CD4-positive, alpha-beta memory T cell (primary cell): ENCODE data around the gene DAP. TPM values are rescaled to one million over a fixed set of nuclear protein-coding genes. Genes with fewer than 3 reads are reported as not detected.
A peak's percentile ranks its signal among the peaks of the same experiment; 100 is the strongest.
"Not testable (repeated sequence)": the region's sequence is repeated elsewhere in the genome, so short reads cannot be mapped to it uniquely, and the experiment has no call there.

Experiments used
- CTCF ChIA-PET: fragments of 350-600 bp; sonication (Branson Sonifier 250); formaldehyde crosslinking; loops from one replicate; lab custom pipeline; 2021; ENCODE audit warnings: inconsistent platforms; ENCODE audit not compliant: partially characterized antibody; lab: Charles Lee
- POLR2A ChIA-PET: fragments of 350-600 bp; sonication (Branson Sonifier 250); formaldehyde crosslinking; loops from one replicate; lab custom pipeline; 2021; ENCODE audit not compliant: partially characterized antibody; lab: Charles Lee
- DNase-seq, 5 donors: peaks; one replicate each; pipeline versions ENCODE4 v3.0.0 to v3.0.0-alpha.2; 2020 to 2022; ENCODE audit warnings: mixed read lengths in 1 of 5
- H3K27ac ChIP-seq: one replicate; pipeline ENCODE4 v1.7.0; 2013; ENCODE audit warnings: low read depth, low read length
- H3K27me3 ChIP-seq: 2 replicates; pipeline ENCODE4 v1.7.0; 2013; ENCODE audit warnings: mild to moderate bottlenecking, low read length, moderate library complexity; ENCODE audit not compliant: insufficient read depth
- H3K36me3 ChIP-seq: 2 replicates; pipeline ENCODE4 v1.7.0; 2013; ENCODE audit warnings: mild to moderate bottlenecking, low read length, moderate library complexity; ENCODE audit not compliant: insufficient read depth
- H3K4me1 ChIP-seq: 2 replicates; pipeline ENCODE4 v1.7.0; 2013; ENCODE audit warnings: mild to moderate bottlenecking, low read length, moderate library complexity; ENCODE audit not compliant: insufficient read depth
- H3K4me3 ChIP-seq, 2 donors: one replicate each; pipeline ENCODE4 v1.7.0; 2013; ENCODE audit warnings: low read length in 2 of 2, mild to moderate bottlenecking in 1 of 2
- H3K9me3 ChIP-seq, 2 donors: one replicate each; pipeline ENCODE4 v1.7.0; 2013; ENCODE audit warnings: low read length in 2 of 2, control low read depth in 1 of 2; ENCODE audit not compliant: control insufficient read depth in 1 of 2
- H3K27ac Mint-ChIP-seq, 7 donors: one replicate each; pipeline ENCODE4 v1.8.0; 2020 to 2021; ENCODE audit warnings: mixed read lengths in 7 of 7, mild to moderate bottlenecking in 6 of 7, inconsistent platforms in 3 of 7, moderate library complexity in 3 of 7
- H3K27me3 Mint-ChIP-seq, 2 donors: one replicate each; pipeline ENCODE4 v1.8.0; 2020 to 2021; ENCODE audit warnings: mixed read lengths in 2 of 2
- H3K36me3 Mint-ChIP-seq, 2 donors: one replicate each; pipeline ENCODE4 v1.8.0; 2020 to 2021; ENCODE audit warnings: mixed read lengths in 2 of 2, inconsistent platforms in 1 of 2, mild to moderate bottlenecking in 1 of 2
- H3K4me1 Mint-ChIP-seq, 4 donors: one replicate each; pipeline ENCODE4 v1.8.0; 2020 to 2021; ENCODE audit warnings: mixed read lengths in 4 of 4, mild to moderate bottlenecking in 1 of 4
- H3K4me3 Mint-ChIP-seq, 8 donors: one replicate each; pipeline ENCODE4 v1.8.0; 2020 to 2021; ENCODE audit warnings: mixed read lengths in 8 of 8, mild to moderate bottlenecking in 7 of 8, moderate library complexity in 6 of 8, inconsistent platforms in 3 of 8
- H3K9me3 Mint-ChIP-seq, 8 donors: one replicate each; pipeline ENCODE4 v1.8.0; 2020 to 2021; ENCODE audit warnings: mixed read lengths in 8 of 8, mild to moderate bottlenecking in 5 of 8, inconsistent platforms in 3 of 8, moderate library complexity in 1 of 8
- intact Hi-C: fragments of 100-400 bp; cut with micrococcal nuclease; formaldehyde crosslinking; loops from one replicate; pipeline ENCODE4 v1.15.1; 2023
- polyA plus RNA-seq, 2 donors: library from polyadenylated mRNA; unstranded; fragments of 300-500 nt; fragmentation: Illumina TruSeq; gene quantifications; one replicate each; pipeline ENCODE4 v1.2.3, GENCODE V29; 2021
- total RNA-seq, 2 experiments: library from RNA; stranded (reverse); gene quantifications; one replicate each; pipeline ENCODE4 v1.2.3, GENCODE V29; 2021

Gene DAP
- total and polyA plus RNA-seq, 4 experiments from 2014 or later: 39.0 to 88.1 (median 39.4) TPM

DNA sequence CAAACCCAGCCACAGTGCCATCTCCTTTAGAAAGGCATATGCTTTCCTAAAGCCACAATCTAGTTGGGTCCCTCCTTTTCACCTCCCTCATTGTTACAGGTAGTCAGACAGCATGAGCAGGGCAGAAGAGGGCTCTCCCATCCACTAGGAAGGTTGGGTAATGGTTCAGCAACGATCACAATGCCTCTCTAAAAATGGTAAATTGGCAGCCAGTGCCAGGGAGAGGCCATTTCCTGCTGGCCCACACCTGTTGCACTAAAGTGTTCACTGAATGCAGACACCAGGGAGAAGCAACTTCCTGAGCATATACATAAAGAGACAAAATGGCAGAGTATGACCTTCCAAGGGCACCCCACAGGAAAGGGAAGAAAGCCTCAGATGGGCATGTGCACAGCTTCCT lies 31.3 kb upstream of the DAP start:
- Histone ChIP-seq H3K36me3 (no peaks in the 10 kb centered on the region), H3K27me3 (no peaks in the 10 kb centered on the region), H3K4me3 (no peak overlapping the region), H3K27ac (no peak overlapping the region), H3K9me3 (no peaks in the 10 kb centered on the region), H3K4me1 (no peaks in the 10 kb centered on the region)
- intact Hi-C loops: no loop called here
- Mint-ChIP-seq H3K27me3 (peaks cover 0 to 8% of the 10 kb centered on the region in 2 donors), H3K36me3 (no peaks in the 10 kb centered on the region), H3K27ac (no peak overlapping the region), H3K4me1 (peaks cover 0 to 2% (median 0%) of the 10 kb centered on the region in 4 donors), H3K9me3 (no peaks in the 10 kb centered on the region), H3K4me3 (no peak overlapping the region)
- DNase-seq: no peak
- ChIA-PET CTCF (no interaction called here), POLR2A (no interaction called here)

DNA sequence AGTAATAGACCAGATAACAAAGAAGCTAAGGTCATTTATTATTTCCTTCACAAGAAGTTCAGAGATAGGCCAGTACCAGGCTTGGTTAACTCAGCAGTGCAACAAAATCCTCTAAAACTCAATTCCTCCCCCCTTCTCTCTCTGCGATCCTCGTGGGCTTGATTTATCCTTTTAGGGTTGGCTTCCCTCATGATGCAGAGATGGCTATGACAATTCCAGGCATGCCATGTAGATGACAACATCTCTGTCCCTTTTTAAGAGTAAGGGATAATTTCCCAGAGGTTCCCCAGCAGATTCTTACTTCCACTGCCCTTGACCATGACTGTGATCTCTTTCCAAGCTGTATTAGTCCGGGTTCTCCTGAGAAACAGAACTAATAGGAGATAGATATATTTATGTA lies 28.7 kb upstream of the DAP start:
- no peaks in the 10 kb centered on the region for H3K27me3 ChIP-seq
- Mint-ChIP-seq H3K9me3 (no peaks in the 10 kb centered on the region), H3K4me3 (no peak overlapping the region), H3K27ac (no peak overlapping the region), H3K27me3 (no peaks in the 10 kb centered on the region), H3K4me1 (peaks cover 0 to 4% (median under 1%) of the 10 kb centered on the region in 4 donors), H3K36me3 (no peaks in the 10 kb centered on the region)
- H3K4me3 ChIP-seq: no peak overlapping the region
- H3K4me1 ChIP-seq: no peaks in the 10 kb centered on the region
- H3K9me3 ChIP-seq: no peaks in the 10 kb centered on the region
- intact Hi-C loops: no loop called here
- CTCF ChIA-PET: no interaction called here
- POLR2A ChIA-PET: no interaction called here
- H3K36me3 ChIP-seq: no peaks in the 10 kb centered on the region
- no peak for DNase-seq
- H3K27ac ChIP-seq: no peak overlapping the region

DNA sequence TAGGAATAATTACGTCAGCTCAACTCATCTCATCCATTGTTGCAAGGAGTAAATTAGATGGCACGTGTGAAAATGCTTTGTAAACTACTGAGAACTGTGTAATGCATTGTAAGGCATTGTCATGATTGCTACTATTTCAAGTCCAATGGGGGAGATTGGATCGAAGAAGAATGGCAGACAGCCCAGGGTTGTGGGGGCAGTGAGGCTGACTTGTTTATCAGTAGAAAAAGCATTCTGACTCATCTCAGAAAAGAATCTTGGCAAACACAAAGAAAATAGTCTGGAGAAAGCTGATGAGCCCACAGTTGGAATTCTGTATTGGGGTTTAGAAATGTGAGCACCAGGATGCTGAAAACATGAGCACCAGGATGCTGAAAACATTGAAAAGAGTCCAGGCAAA lies 28.0 kb upstream of the DAP start:
- H3K36me3 Mint-ChIP-seq: no peaks in the 10 kb centered on the region
- peaks cover 0 to 4% (median under 1%) of the 10 kb centered on the region in 4 donors for H3K4me1 Mint-ChIP-seq
- H3K9me3 Mint-ChIP-seq: no peaks in the 10 kb centered on the region
- POLR2A ChIA-PET: no interaction called here
- Histone ChIP-seq H3K4me3 (no peak overlapping the region), H3K27me3 (no peaks in the 10 kb centered on the region), H3K36me3 (no peaks in the 10 kb centered on the region), H3K9me3 (no peaks in the 10 kb centered on the region), H3K27ac (no peak overlapping the region), H3K4me1 (no peaks in the 10 kb centered on the region)
- no peak for DNase-seq
- H3K4me3 Mint-ChIP-seq: no peak overlapping the region
- H3K27me3 Mint-ChIP-seq: no peaks in the 10 kb centered on the region
- intact Hi-C loops: no loop called here
- CTCF ChIA-PET: no interaction called here
- H3K27ac Mint-ChIP-seq: no peak overlapping the region

DNA sequence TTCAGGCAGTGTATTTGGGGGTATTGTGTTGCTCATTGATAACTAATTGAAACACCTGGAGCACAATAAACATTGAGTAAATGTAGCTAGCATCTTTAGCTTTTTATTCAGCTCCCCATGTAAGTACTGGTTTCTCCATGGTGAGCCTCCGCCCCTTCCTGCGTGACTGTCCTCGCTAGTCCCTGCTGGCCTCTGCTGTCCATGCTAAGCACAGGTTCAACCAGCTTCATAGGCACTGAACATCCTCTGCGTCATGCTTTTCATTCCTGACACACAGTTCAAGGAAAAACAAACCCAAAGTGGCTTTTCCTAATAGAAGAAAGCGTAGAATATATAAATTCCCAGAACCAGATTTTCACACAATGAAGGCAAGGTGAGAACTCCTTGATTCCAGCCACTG lies 27.3 kb upstream of the DAP start:
- H3K9me3 ChIP-seq: no peaks in the 10 kb centered on the region
- no peak overlapping the region for H3K4me3 ChIP-seq
- H3K4me1 ChIP-seq: no peaks in the 10 kb centered on the region
- no peak overlapping the region for H3K27ac ChIP-seq
- intact Hi-C loops: no loop called here
- Mint-ChIP-seq H3K9me3 (no peaks in the 10 kb centered on the region), H3K27ac (no peak overlapping the region), H3K4me1 (peaks cover 0 to 4% (median under 1%) of the 10 kb centered on the region in 4 donors), H3K4me3 (no peak overlapping the region), H3K36me3 (no peaks in the 10 kb centered on the region), H3K27me3 (no peaks in the 10 kb centered on the region)
- ChIA-PET POLR2A (no interaction called here), CTCF (interaction anchor here (0.9 kb wide), 1 partner anchor 11 kb away, joined by 3 read pairs; no protein-coding TSS in a partner anchor)
- H3K36me3 ChIP-seq: no peaks in the 10 kb centered on the region
- H3K27me3 ChIP-seq: no peaks in the 10 kb centered on the region
- DNase-seq: no peak

DNA sequence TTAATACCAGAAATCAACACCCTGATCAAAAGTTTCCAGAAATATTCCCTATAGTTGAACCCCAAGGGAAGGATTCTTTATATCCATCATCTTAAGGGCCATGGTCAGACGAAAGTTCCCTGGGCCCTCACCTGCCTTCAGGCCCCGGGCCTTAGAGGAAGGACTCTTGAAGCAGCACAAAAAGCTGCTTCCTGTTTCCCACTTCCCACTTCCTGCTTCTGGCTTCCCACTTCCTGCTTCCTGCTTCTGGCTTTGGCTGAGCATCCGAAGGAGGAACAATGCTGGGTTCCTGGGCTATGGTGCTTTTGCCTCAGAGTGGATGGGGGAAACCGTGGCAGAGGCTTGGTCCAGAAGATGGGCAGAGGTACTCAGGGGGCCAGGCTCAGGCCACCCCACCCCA lies 25.8 kb upstream of the DAP start:
- H3K27me3 ChIP-seq: no peaks in the 10 kb centered on the region
- no peaks in the 10 kb centered on the region for H3K36me3 ChIP-seq
- H3K36me3 Mint-ChIP-seq: no peaks in the 10 kb centered on the region
- no peak overlapping the region for H3K4me3 ChIP-seq
- CTCF ChIA-PET: no interaction called here
- H3K4me1 Mint-ChIP-seq: peaks cover 0 to 4% (median under 1%) of the 10 kb centered on the region in 4 donors
- H3K27ac ChIP-seq: no peak overlapping the region
- no peaks in the 10 kb centered on the region for H3K4me1 ChIP-seq
- DNase-seq: no peak
- no peak overlapping the region for H3K4me3 Mint-ChIP-seq
- POLR2A ChIA-PET: no interaction called here
- no peaks in the 10 kb centered on the region for H3K9me3 ChIP-seq
- H3K27me3 Mint-ChIP-seq: no peaks in the 10 kb centered on the region
- H3K9me3 Mint-ChIP-seq: peaks cover 0 to 3% (median 0%) of the 10 kb centered on the region in 8 donors
- H3K27ac Mint-ChIP-seq: peak overlapping the region in 1 of 7 donors; percentile 48
- intact Hi-C loops: no loop called here

DNA sequence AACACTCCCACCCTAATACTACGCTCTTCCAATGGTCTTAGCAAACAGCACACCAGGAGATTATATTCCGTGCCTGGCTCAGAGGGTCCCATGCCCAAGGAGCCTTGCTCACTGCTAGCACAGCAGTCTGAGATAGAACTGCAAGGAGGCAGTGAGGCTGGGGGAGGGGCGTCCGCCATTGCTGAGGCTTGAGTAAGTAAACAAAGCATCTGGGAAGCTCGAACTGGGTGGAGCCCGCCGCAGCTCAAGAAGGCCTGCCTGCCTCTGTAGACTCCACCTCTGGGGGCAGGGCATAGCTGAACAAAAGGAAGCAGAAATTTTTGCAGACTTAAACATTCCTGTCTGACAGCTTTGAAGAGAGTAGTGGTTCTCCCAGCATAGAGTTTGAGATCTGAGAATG lies 19.2 kb upstream of the DAP start:
- DNase-seq, H3K9me3 ChIP-seq, H3K27me3 ChIP-seq, H3K36me3 Mint-ChIP-seq, H3K9me3 Mint-ChIP-seq, H3K4me3 ChIP-seq, H3K4me1 Mint-ChIP-seq, H3K27me3 Mint-ChIP-seq, H3K27ac ChIP-seq, POLR2A ChIA-PET, H3K4me1 ChIP-seq, H3K4me3 Mint-ChIP-seq, CTCF ChIA-PET, intact Hi-C loops, H3K36me3 ChIP-seq: not testable (repeated sequence)
- peak overlapping the region in 1 of 7 donors; percentile 72 for H3K27ac Mint-ChIP-seq

DNA sequence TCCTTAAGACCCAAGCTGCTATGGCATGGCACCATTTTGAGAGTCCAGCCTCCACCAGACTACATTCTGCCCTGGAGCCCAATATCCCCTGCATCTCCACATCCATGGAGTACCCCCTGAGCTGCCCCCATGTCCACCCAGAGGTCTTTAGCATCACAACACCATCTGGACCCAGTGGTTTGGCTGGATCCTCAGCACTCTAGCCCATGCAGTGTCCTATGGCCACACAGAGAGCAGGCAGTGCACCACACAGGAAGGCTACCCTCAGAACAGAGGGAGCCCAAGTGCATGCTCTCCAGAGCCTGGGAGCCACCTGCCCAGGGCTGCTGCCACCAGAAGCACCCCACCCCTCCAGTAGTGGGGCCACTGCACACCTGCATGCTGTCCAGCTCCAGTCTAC lies 18.6 kb upstream of the DAP start:
- POLR2A ChIA-PET: interaction anchor here (0.6 kb wide), 1 partner anchor 99 kb away, joined by 3 read pairs; no protein-coding TSS in a partner anchor
- Histone ChIP-seq H3K36me3 (no peaks in the 10 kb centered on the region), H3K27me3 (no peaks in the 10 kb centered on the region), H3K4me1 (no peaks in the 10 kb centered on the region), H3K9me3 (no peaks in the 10 kb centered on the region), H3K4me3 (no peak overlapping the region), H3K27ac (no peak overlapping the region)
- Mint-ChIP-seq H3K4me1 (peaks cover 0 to 8% (median 0%) of the 10 kb centered on the region in 4 donors), H3K27ac (no peak overlapping the region), H3K9me3 (peaks cover 0 to 5% (median 0%) of the 10 kb centered on the region in 8 donors), H3K36me3 (no peaks in the 10 kb centered on the region), H3K27me3 (peaks cover 2% of the 10 kb centered on the region in 2 donors), H3K4me3 (no peak overlapping the region)
- intact Hi-C loops: no loop called here
- no peak for DNase-seq
- CTCF ChIA-PET: no interaction called here
